ENCODE measurements around the gene HOOK2.
A peak's percentile ranks its signal among the peaks of the same experiment; 100 is the strongest.

HOOK2 gene

DNA sequence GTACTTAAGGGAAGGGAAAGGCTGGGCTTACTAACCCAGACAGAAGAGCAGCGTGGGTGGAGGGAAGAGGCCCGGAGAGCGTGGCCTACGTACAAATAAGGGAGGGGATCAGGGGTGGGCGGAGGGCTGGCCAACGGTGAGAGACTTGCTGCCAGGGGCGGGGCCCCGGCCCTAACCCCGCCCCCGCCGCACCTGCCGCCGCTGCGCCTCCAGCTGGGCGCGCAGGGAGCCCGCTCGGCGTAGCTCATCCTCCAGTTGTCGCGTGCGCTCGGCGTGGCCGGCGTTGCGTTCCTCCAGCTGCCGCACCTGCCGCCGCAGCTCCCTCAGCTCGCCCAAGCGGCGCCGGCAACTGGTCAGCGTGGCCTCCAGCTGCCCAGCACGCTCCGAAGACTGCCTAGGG, 5.7 kb downstream of the HOOK2 start:
- ChIA-PET POLR2A (interaction anchor here (1.1 kb wide), 1 partner anchor 22 kb away, joined by 3 read pairs; no protein-coding TSS in a partner anchor), CTCF (interaction anchor here (1.2 kb wide), 1 partner anchor 9 kb away, joined by 3 read pairs; no protein-coding TSS in a partner anchor)
- no peak for DNase-seq (ENCODE audit: extremely low spot score)
- TF ChIP-seq ARNT (IDR thresholded peaks at IDR 0.05) = no peak
- TF ChIP-seq SP1 (IDR thresholded peaks at IDR 0.05) = no peak
- no peak for TF ChIP-seq ZNF384 (IDR thresholded peaks at IDR 0.05)
- no peak for TF ChIP-seq L3MBTL2 (conservative IDR thresholded peaks at IDR 0.05)
- no peak for TF ChIP-seq BHLHE40 (IDR thresholded peaks at IDR 0.05; ENCODE audit: borderline replicate concordance)
- TF ChIP-seq TARDBP (IDR thresholded peaks at IDR 0.05) = no peak
- TF ChIP-seq FOXA1 (IDR thresholded peaks at IDR 0.05) = no peak
- no peak for TF ChIP-seq FOXK2 (IDR thresholded peaks at IDR 0.05)
- TF ChIP-seq HDGF (IDR thresholded peaks at IDR 0.05; ENCODE audit: borderline replicate concordance) = no peak
- TF ChIP-seq, protein P1, sequence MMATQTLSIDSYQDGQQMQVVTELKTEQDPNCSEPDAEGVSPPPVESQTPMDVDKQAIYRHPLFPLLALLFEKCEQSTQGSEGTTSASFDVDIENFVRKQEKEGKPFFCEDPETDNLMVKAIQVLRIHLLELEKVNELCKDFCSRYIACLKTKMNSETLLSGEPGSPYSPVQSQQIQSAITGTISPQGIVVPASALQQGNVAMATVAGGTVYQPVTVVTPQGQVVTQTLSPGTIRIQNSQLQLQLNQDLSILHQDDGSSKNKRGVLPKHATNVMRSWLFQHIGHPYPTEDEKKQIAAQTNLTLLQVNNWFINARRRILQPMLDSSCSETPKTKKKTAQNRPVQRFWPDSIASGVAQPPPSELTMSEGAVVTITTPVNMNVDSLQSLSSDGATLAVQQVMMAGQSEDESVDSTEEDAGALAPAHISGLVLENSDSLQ (IDR thresholded peaks at IDR 0.05) = no peak
- no peak for TF ChIP-seq FOXM1 (IDR thresholded peaks at IDR 0.05; ENCODE audit: borderline replicate concordance)
- no peak for TF ChIP-seq ELF4 (IDR thresholded peaks at IDR 0.05)
- TF ChIP-seq CTBP1 (IDR thresholded peaks at IDR 0.05; ENCODE audit: borderline replicate concordance) = no peak
- TF ChIP-seq NFRKB (IDR thresholded peaks at IDR 0.05) = no peak
- TF ChIP-seq LEF1 (IDR thresholded peaks at IDR 0.05; ENCODE audit: borderline replicate concordance) = no peak
- no peak for TF ChIP-seq SUZ12 (IDR thresholded peaks at IDR 0.05)

DNA sequence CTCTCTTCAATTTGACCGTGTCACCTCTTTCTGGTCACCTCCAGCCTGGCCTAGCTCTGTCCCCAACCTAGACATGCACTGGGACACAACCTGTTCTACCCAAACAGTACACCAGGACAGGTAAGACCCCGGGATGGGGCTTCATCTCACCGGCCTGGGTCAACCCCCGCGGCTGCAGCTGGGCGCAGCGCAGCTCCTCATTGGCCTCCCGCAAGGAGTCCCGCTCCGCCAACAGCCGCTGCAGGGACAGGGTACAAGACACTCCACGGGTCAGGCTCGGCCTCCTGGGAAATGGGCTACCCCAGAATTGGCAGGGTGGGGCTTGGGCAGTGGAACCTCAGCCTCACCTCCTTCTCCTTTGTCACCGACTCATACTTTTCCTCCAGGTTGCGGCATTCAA, 7.7 kb downstream of the HOOK2 start:
- POLR2A ChIA-PET = interaction anchor here (1.5 to 2.7 kb wide), 4 partner anchors 10 to 31 kb away, joined by 3 to 13 read pairs (median 8); partner anchors contain the start of genes GET3 and JUNB
- CTCF ChIA-PET = interaction anchor here (0.8 kb wide), 1 partner anchor 10 kb away, joined by 4 read pairs; no protein-coding TSS in a partner anchor
- TF ChIP-seq ELF4 (IDR thresholded peaks at IDR 0.05) = no peak
- TF ChIP-seq FOXK2 (IDR thresholded peaks at IDR 0.05) = no peak
- TF ChIP-seq ZNF384 (IDR thresholded peaks at IDR 0.05) = no peak
- TF ChIP-seq LEF1 (IDR thresholded peaks at IDR 0.05; ENCODE audit: borderline replicate concordance) = no peak
- TF ChIP-seq FOXM1 (IDR thresholded peaks at IDR 0.05; ENCODE audit: borderline replicate concordance) = no peak
- no peak for TF ChIP-seq NFRKB (IDR thresholded peaks at IDR 0.05)
- TF ChIP-seq HDGF (IDR thresholded peaks at IDR 0.05; ENCODE audit: borderline replicate concordance) = no peak
- TF ChIP-seq SUZ12 (IDR thresholded peaks at IDR 0.05) = no peak
- TF ChIP-seq SP1 (IDR thresholded peaks at IDR 0.05) = no peak
- TF ChIP-seq CTBP1 (IDR thresholded peaks at IDR 0.05; ENCODE audit: borderline replicate concordance) = no peak
- TF ChIP-seq TARDBP (IDR thresholded peaks at IDR 0.05) = no peak
- TF ChIP-seq ARNT (IDR thresholded peaks at IDR 0.05) = no peak
- TF ChIP-seq FOXA1 (IDR thresholded peaks at IDR 0.05) = no peak
- DNase-seq (ENCODE audit: extremely low spot score) = no peak

DNA sequence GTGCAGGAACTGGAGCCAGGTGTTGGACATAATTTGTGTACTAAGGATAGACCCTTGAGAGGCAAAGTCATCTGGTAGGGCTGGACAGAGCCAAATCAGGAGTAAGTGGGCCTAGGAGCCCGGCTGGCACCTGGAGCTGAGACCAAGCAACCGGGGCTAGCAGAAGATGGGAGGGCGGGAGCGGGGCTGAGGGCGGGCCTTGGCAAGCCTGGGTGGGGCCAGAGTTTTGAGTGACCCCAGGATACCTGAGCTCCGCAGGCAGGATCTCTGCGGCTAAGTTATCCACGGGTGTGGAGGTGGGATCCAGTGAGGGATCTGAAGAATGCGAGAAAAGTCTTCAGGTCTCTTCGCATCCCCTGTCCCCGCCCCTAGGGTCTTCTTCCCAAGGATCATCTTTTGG, 8.2 kb downstream of the HOOK2 start:
- TF ChIP-seq NFRKB (IDR thresholded peaks at IDR 0.05) = no peak
- TF ChIP-seq FOXA1 (IDR thresholded peaks at IDR 0.05) = no peak
- no peak for TF ChIP-seq CTBP1 (IDR thresholded peaks at IDR 0.05; ENCODE audit: borderline replicate concordance)
- TF ChIP-seq ELF4 (IDR thresholded peaks at IDR 0.05) = no peak
- TF ChIP-seq L3MBTL2 (conservative IDR thresholded peaks at IDR 0.05) = no peak
- TF ChIP-seq BHLHE40 (IDR thresholded peaks at IDR 0.05; ENCODE audit: borderline replicate concordance) = no peak
- TF ChIP-seq FOXM1 (IDR thresholded peaks at IDR 0.05; ENCODE audit: borderline replicate concordance) = no peak
- TF ChIP-seq SP1 (IDR thresholded peaks at IDR 0.05) = no peak
- no peak for TF ChIP-seq FOXK2 (IDR thresholded peaks at IDR 0.05)
- no peak for TF ChIP-seq ARNT (IDR thresholded peaks at IDR 0.05)
- TF ChIP-seq, protein P1 (IDR thresholded peaks at IDR 0.05) = no peak
- no peak for TF ChIP-seq ZNF384 (IDR thresholded peaks at IDR 0.05)
- no peak for TF ChIP-seq TARDBP (IDR thresholded peaks at IDR 0.05)
- TF ChIP-seq HDGF (IDR thresholded peaks at IDR 0.05; ENCODE audit: borderline replicate concordance) = no peak
- ChIA-PET POLR2A (interaction anchor here (0.9 to 2.7 kb wide), 5 partner anchors 10 to 34 kb away, joined by 3 to 13 read pairs (median 7); partner anchors contain the start of genes GET3 and JUNB), CTCF (interaction anchor here (0.8 to 2.2 kb wide), 4 partner anchors 10 to 80 kb away, joined by 3 to 15 read pairs (median 4); partner anchors contain the start of gene FBXW9)
- no peak for DNase-seq (ENCODE audit: extremely low spot score)

DNA sequence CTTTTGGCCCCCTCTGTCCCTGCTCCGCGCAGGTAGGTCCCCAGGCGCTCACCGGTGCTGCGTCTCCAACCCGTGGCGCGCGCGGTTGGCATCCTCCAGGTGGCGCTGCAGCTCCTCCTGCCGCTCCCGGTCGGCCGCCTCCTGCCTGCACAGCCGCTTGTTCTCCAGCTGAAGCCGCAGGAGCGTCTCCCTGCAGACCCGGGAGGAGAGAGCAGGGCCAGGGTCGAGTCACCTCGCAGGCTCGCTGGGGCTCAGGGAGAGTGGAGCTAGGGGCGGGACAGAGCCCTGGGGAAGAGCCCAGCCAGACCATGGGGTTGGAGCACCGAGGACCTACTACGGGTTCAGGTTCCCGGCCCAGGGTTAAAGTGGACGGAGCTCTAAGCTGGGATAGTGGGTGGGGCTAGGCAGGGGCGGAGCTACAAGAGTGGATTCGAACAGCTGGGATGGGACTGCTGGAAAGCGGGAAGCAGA, 9.3 kb downstream of the HOOK2 start:
- DNase-seq (ENCODE audit: extremely low spot score) = peak; percentile 86
- ChIA-PET POLR2A (interaction anchor here (0.6 to 2.7 kb wide), 10 partner anchors 11 to 81 kb away, joined by 3 to 13 read pairs (median 6); partner anchors contain the start of genes GET3, JUNB and RNASEH2A), CTCF (interaction anchor here (0.6 to 3.5 kb wide), 17 partner anchors 9 to 189 kb away, joined by 3 to 23 read pairs (median 5); partner anchors contain the start of genes FBXW9 and JUNB)
- TF ChIP-seq, protein P1 (IDR thresholded peaks at IDR 0.05) = no peak
- no peak for TF ChIP-seq SUZ12 (IDR thresholded peaks at IDR 0.05)
- TF ChIP-seq FOXA1 (IDR thresholded peaks at IDR 0.05) = no peak
- TF ChIP-seq TARDBP (IDR thresholded peaks at IDR 0.05) = no peak
- no peak for TF ChIP-seq HDGF (IDR thresholded peaks at IDR 0.05; ENCODE audit: borderline replicate concordance)
- TF ChIP-seq ARNT (IDR thresholded peaks at IDR 0.05) = no peak
- TF ChIP-seq L3MBTL2 (conservative IDR thresholded peaks at IDR 0.05) = no peak
- TF ChIP-seq BHLHE40 (IDR thresholded peaks at IDR 0.05; ENCODE audit: borderline replicate concordance) = no peak
- TF ChIP-seq CTBP1 (IDR thresholded peaks at IDR 0.05; ENCODE audit: borderline replicate concordance) = no peak
- TF ChIP-seq ZNF384 (IDR thresholded peaks at IDR 0.05) = no peak
- no peak for TF ChIP-seq NFRKB (IDR thresholded peaks at IDR 0.05)
- no peak for TF ChIP-seq FOXK2 (IDR thresholded peaks at IDR 0.05)
- TF ChIP-seq ELF4 (IDR thresholded peaks at IDR 0.05) = no peak
- TF ChIP-seq LEF1 (IDR thresholded peaks at IDR 0.05; ENCODE audit: borderline replicate concordance) = no peak
- no peak for TF ChIP-seq FOXM1 (IDR thresholded peaks at IDR 0.05; ENCODE audit: borderline replicate concordance)
- no peak for TF ChIP-seq SP1 (IDR thresholded peaks at IDR 0.05)

DNA sequence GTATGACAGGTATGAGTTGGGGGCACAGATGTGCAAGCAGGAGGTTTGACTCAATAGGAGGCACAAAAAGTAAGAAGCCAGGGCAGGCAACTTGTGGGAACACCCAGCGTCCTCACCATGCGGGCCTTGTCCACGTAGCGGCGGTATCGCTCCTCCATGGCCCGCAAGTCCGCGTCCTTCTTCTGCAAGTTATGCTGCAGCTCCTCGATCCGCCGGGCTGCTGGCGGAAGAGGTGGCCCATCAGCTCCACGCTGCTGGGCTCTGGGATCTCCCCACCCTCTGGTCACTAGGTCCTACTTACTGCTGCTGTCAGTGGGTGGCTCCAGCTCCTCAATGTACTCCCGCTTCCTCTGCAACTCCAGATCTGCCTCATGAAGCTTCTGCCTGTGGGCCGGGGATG, 10.7 kb downstream of the HOOK2 start:
- POLR2A ChIA-PET = interaction anchor here (1.3 kb wide), 1 partner anchor 29 kb away, joined by 4 read pairs; no protein-coding TSS in a partner anchor
- CTCF ChIA-PET = interaction anchor here (2.4 to 3.5 kb wide), 2 partner anchors 28 to 31 kb away, joined by 12 to 23 read pairs; partner anchors contain the start of gene JUNB
- no peak for TF ChIP-seq FOXK2 (IDR thresholded peaks at IDR 0.05)
- no peak for TF ChIP-seq SUZ12 (IDR thresholded peaks at IDR 0.05)
- no peak for TF ChIP-seq CTBP1 (IDR thresholded peaks at IDR 0.05; ENCODE audit: borderline replicate concordance)
- no peak for TF ChIP-seq LEF1 (IDR thresholded peaks at IDR 0.05; ENCODE audit: borderline replicate concordance)
- no peak for DNase-seq (ENCODE audit: extremely low spot score)
